HCT116 (cell line): Measurements from ENCODE around the gene ICA1. TPM values are rescaled to one million over a fixed set of nuclear protein-coding genes. Genes with fewer than 3 reads are reported as not detected.

Source experiments
- ATAC-seq: fragments of 200-7000 bp; cut with Tn5 transposase; 2 replicates; pipeline ENCODE4 v1.9.1; 2020; ENCODE audit warnings: mild to moderate bottlenecking, moderate library complexity
- BruUV-seq: library from RNA; stranded (reverse); fragments of 400-500 nt; replicated peaks from 2 replicates; lab custom pipeline; 2021; lab: Mats Ljungman, UMichigan
- CTCF ChIA-PET: fragments of 300-600 bp; sonication (Branson Sonifier 250); formaldehyde crosslinking; loops from one replicate; lab custom pipeline; 2021; ENCODE audit warnings: antibody characterized with exemption; lab: Charles Lee
- POLR2A ChIA-PET: fragments of 300-600, 350-600 bp; sonication (Branson Sonifier 250); formaldehyde crosslinking; loops from one replicate; lab custom pipeline; 2021; ENCODE audit warnings: antibody characterized with exemption; lab: Charles Lee
- RAD21 ChIA-PET, 2 experiments: fragments of 300-600 bp; sonication (Branson Sonifier 250); formaldehyde crosslinking; loops; one replicate each; lab custom pipeline; 2023; ENCODE audit warnings: low total read pairs in 2 of 2; ENCODE audit not compliant: uncharacterized antibody in 2 of 2, unreplicated experiment in 2 of 2, low non-redundant PET in 1 of 2; lab: Charles Lee
- DNase-seq: peaks from one replicate; pipeline ENCODE4 v3.0.0-alpha.2; 2010; ENCODE audit warnings: low read depth, low spot score
- H2AFZ ChIP-seq: fragments of 200-600 bp; shearing (Covaris generic), sonication (generic); 2 replicates; pipeline ENCODE4 v1.6.1; 2017; ENCODE audit warnings: low read depth, mixed run types, mixed read lengths, antibody characterized with exemption, low read length; ENCODE audit not compliant: poor library complexity, severe bottlenecking
- H3K27ac ChIP-seq: 2 replicates; pipeline ENCODE4 v1.5.1; 2012; ENCODE audit warnings: low read depth, low read length
- H3K27me3 ChIP-seq: fragments of 200-600 bp; sonication (generic); 2 replicates; pipeline ENCODE4 v1.6.1; 2016; ENCODE audit warnings: mixed run types, low read length, mixed read lengths; ENCODE audit not compliant: insufficient read depth
- H3K36me3 ChIP-seq, 2 experiments: fragments of 200-500 bp in 1 of 2; fragments of 200-600 bp in 1 of 2; sonication (Bioruptor generic) in 1 of 2; sonication (generic) in 1 of 2; 2 replicates each; pipeline versions ENCODE4 v1.5.1 to v1.6.1; 2014 to 2016; ENCODE audit warnings: low read length in 2 of 2, inconsistent platforms in 1 of 2, mixed read lengths in 1 of 2, mixed run types in 1 of 2; ENCODE audit not compliant: insufficient read depth in 2 of 2, control insufficient read depth in 1 of 2
- H3K4me1 ChIP-seq, 2 experiments: fragments of 200-600 bp in 1 of 2; sonication (generic) in 1 of 2; 2 replicates each; pipeline versions ENCODE4 v1.5.1 to v1.6.1; 2012 to 2017; ENCODE audit warnings: low read length in 2 of 2, inconsistent platforms in 1 of 2, mild to moderate bottlenecking in 1 of 2, mixed read lengths in 1 of 2, mixed run types in 1 of 2, moderate library complexity in 1 of 2; ENCODE audit not compliant: insufficient read depth in 2 of 2, control insufficient read depth in 1 of 2
- H3K4me2 ChIP-seq: fragments of 200-600 bp; sonication (generic); 2 replicates; pipeline ENCODE4 v1.6.1; 2017; ENCODE audit warnings: mixed run types, low read length, mixed read lengths
- H3K4me3 ChIP-seq, 2 experiments: fragments of 200-600 bp in 1 of 2; sonication (generic) in 1 of 2; replicated peaks in 1 of 2; 2 replicates each; pipeline ENCODE4 v1.5.1; 2011 to 2016; ENCODE audit warnings: low read length in 2 of 2, control low read depth in 1 of 2, low read depth in 1 of 2, mild to moderate bottlenecking in 1 of 2, mixed read lengths in 1 of 2, mixed run types in 1 of 2
- H3K79me2 ChIP-seq: fragments of 200-600 bp; sonication (generic); 2 replicates; pipeline ENCODE4 v1.6.1; 2017; ENCODE audit warnings: mild to moderate bottlenecking, mixed run types, low read length, moderate library complexity, mixed read lengths; ENCODE audit not compliant: insufficient read depth
- H3K9ac ChIP-seq: fragments of 200-600 bp; sonication (generic); 2 replicates; pipeline ENCODE4 v1.6.1; 2016; ENCODE audit warnings: low read length, mixed read lengths
- H3K9me2 ChIP-seq: fragments of 200-600 bp; sonication (generic), shearing (Covaris generic); 2 replicates; pipeline ENCODE4 v1.6.1; 2017; ENCODE audit warnings: mixed run types, mild to moderate bottlenecking, moderate library complexity; ENCODE audit not compliant: insufficient read depth
- H3K9me3 ChIP-seq, 2 experiments: fragments of 200-500 bp in 1 of 2; fragments of 200-600 bp in 1 of 2; sonication (Bioruptor generic) in 1 of 2; sonication (generic) in 1 of 2; 2 replicates each; pipeline ENCODE4 v1.6.1; 2014 to 2017; ENCODE audit warnings: low read length in 2 of 2, mixed read lengths in 2 of 2, inconsistent platforms in 1 of 2, low read depth in 1 of 2, mild to moderate bottlenecking in 1 of 2, mixed run types in 1 of 2, moderate library complexity in 1 of 2; ENCODE audit not compliant: control insufficient read depth in 1 of 2, insufficient read depth in 1 of 2
- H4K20me1 ChIP-seq: fragments of 200-600 bp; sonication (generic), shearing (Covaris generic); 2 replicates; pipeline ENCODE4 v1.6.1; 2017; ENCODE audit warnings: mixed run types, mild to moderate bottlenecking, moderate library complexity; ENCODE audit not compliant: insufficient read depth
- ATF3 ChIP-seq: IDR thresholded peaks from 2 replicates; pipeline ENCODE4 v1.6.1; 2012
- CEBPB ChIP-seq: IDR thresholded peaks from 2 replicates; pipeline ENCODE4 v1.6.1; 2012; ENCODE audit warnings: low read depth
- EGR1 ChIP-seq: IDR thresholded peaks from 2 replicates; pipeline ENCODE4 v1.6.1; 2012; ENCODE audit warnings: low read depth
- ELF1 ChIP-seq: IDR thresholded peaks from 2 replicates; pipeline ENCODE4 v1.6.1; 2012; ENCODE audit warnings: low read depth, borderline replicate concordance
- EZH2 ChIP-seq: fragments of 200-600 bp; sonication (generic); IDR thresholded peaks from 2 replicates; pipeline ENCODE4 v1.6.1; 2017; ENCODE audit warnings: antibody characterized with exemption, mixed run types
- EZH2phosphoT487 ChIP-seq: fragments of 200-600 bp; IDR thresholded peaks from 2 replicates; pipeline ENCODE4 v1.6.1; 2018; ENCODE audit warnings: antibody characterized with exemption, borderline replicate concordance
- JUND ChIP-seq: IDR thresholded peaks from 2 replicates; pipeline ENCODE4 v1.6.1; 2012
- MAX ChIP-seq: IDR thresholded peaks from 2 replicates; pipeline ENCODE4 v1.6.1; 2012
- POLR2A ChIP-seq: IDR thresholded peaks from 2 replicates; pipeline ENCODE4 v1.7.0; 2011; ENCODE audit warnings: borderline replicate concordance; ENCODE audit not compliant: insufficient read depth, insufficient read length; ENCODE audit errors: extremely low read depth
- POLR2AphosphoS5 ChIP-seq: IDR thresholded peaks from 2 replicates; pipeline ENCODE4 v1.6.1; 2011; ENCODE audit warnings: mild to moderate bottlenecking, low read depth, low read length, moderate library complexity
- RAD21 ChIP-seq: IDR thresholded peaks from 2 replicates; pipeline ENCODE4 v1.6.1; 2012; ENCODE audit warnings: low read depth, mild to moderate bottlenecking
- SRF ChIP-seq: IDR thresholded peaks from 2 replicates; pipeline ENCODE4 v1.6.1; 2012; ENCODE audit warnings: low read depth
- TCF7L2 ChIP-seq: IDR thresholded peaks from 2 replicates; pipeline ENCODE4 v1.7.0; 2011; ENCODE audit warnings: borderline replicate concordance, inconsistent platforms; ENCODE audit not compliant: insufficient read depth, insufficient read length; ENCODE audit errors: extremely low read depth
- YY1 ChIP-seq: IDR thresholded peaks from 2 replicates; pipeline ENCODE4 v1.6.1; 2011; ENCODE audit warnings: low read length, low read depth, moderate library complexity, mild to moderate bottlenecking; ENCODE audit not compliant: insufficient replicate concordance; ENCODE audit errors: extremely low read depth
- ZFX ChIP-seq: fragments of 450-650 bp; IDR thresholded peaks from 2 replicates; pipeline ENCODE4 v1.6.1; 2017
- ZNF274 ChIP-seq: fragments of 200-500 bp; sonication (Bioruptor generic); IDR thresholded peaks from 2 replicates; pipeline ENCODE4 v1.6.1; 2014; ENCODE audit warnings: mild to moderate bottlenecking, low read depth, low read length, inconsistent platforms
- intact Hi-C: fragments of 100-400 bp; cut with micrococcal nuclease; formaldehyde crosslinking; loops from 2 replicates; pipeline ENCODE4 v1.10.0; 2022
- total RNA-seq: library from RNA; stranded (reverse); gene quantifications from one replicate; pipeline ENCODE4 v1.2.1, GENCODE V29; 2021; ENCODE audit not compliant: unreplicated experiment

ICA1 gene
- total RNA-seq, 1 experiment from 2014 or later: 16.4 TPM

DNA sequence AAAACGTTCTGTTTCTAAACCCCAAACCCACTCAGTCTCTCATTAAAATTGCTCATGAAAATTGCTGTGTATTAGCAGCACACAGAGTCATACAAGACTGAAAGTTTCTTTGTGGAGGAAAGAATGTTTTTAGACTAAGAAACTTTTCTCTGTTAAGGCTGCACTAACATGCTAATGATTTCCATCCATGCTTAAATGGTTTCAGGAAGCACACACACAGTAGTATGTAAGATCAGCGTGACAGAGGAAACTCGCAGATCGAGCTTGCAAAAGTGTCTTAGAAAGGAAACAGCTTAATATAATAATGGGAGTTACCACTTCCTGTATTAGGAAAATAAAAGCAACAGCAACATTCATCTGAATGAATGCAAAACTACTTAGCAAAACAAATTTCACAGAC lies 112.7 kb downstream of the ICA1 start:
- ChIA-PET RAD21 (no interaction called here), CTCF (no interaction called here), POLR2A (no interaction called here)
- Histone ChIP-seq H2AFZ (no peak overlapping the region), H4K20me1 (no peaks in the 10 kb centered on the region), H3K27ac (no peak overlapping the region), H3K9me3 (no peaks in the 10 kb centered on the region), H3K9ac (no peak overlapping the region), H3K4me2 (no peak overlapping the region), H3K9me2 (no peaks in the 10 kb centered on the region), H3K4me3 (no peak overlapping the region), H3K79me2 (no peaks in the 10 kb centered on the region), H3K36me3 (no peaks in the 10 kb centered on the region), H3K27me3 (no peaks in the 10 kb centered on the region), H3K4me1 (no peaks in the 10 kb centered on the region)
- intact Hi-C loops: no loop called here
- TF ChIP-seq EGR1: no peak
- no peak for TF ChIP-seq RAD21
- TF ChIP-seq MAX: no peak
- TF ChIP-seq YY1: no peak
- TF ChIP-seq CEBPB: no peak
- TF ChIP-seq POLR2A: no peak
- no peak for TF ChIP-seq TCF7L2
- TF ChIP-seq SRF: no peak
- TF ChIP-seq JUND: no peak
- TF ChIP-seq EZH2: no peak
- ATAC-seq (no peak), DNase-seq (no peak)
- no TSS peak for BruUV-seq

DNA sequence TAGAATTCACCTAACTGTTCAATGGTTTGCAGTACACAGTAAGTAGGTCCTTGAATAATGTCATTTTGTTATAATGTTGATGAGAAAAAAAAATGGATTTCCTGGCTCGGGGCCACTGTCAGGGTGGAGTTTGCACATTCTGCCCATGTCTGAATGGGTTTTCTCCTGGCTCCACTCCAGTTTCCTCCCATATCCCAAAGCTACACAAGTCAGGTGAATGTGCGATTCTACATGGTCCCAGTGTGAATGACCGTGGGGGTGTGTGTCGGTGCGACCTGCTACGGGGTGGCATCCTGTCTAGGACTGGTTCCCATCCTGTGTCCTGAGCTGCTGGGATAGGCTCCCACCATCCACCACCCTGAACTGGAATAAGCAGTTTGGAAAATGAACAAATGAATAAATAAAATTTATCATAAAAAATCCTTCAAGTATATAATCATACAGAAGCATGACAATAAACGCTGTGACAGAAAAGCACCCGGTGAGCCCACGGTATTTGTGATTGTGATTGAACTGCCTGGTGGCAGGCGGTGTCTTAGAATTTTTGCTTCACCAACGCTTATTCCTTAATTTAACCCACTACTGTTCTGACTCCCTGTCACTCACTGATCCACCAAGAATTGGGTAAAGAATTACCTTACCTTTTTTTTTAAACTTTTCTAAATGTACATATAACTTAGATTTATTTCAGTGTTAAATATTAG lies 114.1 kb downstream of the ICA1 start:
- Histone ChIP-seq H3K79me2 (no peaks in the 10 kb centered on the region), H3K27ac (no peak overlapping the region), H3K9ac (no peak overlapping the region), H3K4me3 (no peak overlapping the region), H3K9me2 (no peaks in the 10 kb centered on the region), H3K27me3 (no peaks in the 10 kb centered on the region), H3K9me3 (no peaks in the 10 kb centered on the region), H2AFZ (no peak overlapping the region), H3K4me1 (no peaks in the 10 kb centered on the region), H3K4me2 (no peak overlapping the region), H4K20me1 (no peaks in the 10 kb centered on the region), H3K36me3 (no peaks in the 10 kb centered on the region)
- ChIA-PET POLR2A (no interaction called here), CTCF (no interaction called here), RAD21 (no interaction called here)
- ATAC-seq: no peak
- no TSS peak for BruUV-seq
- no peak for DNase-seq
- TF ChIP-seq EZH2phosphoT487 (no peak), EGR1 (no peak), MAX (no peak), CEBPB (no peak), EZH2 (no peak), ZNF274 (no peak), ELF1 (no peak), POLR2A (no peak), POLR2AphosphoS5 (no peak), TCF7L2 (no peak), SRF (no peak), JUND (no peak), YY1 (no peak), ATF3 (no peak), ZFX (no peak), RAD21 (no peak)
- intact Hi-C loops: no loop called here
